Activated CD8-positive, alpha-beta memory T cell treated with anti-CD3 and anti-CD28 coated beads for 36 hours (primary cell): ENCODE measurements around the gene CTNNBL1. TPM values are rescaled to one million over a fixed set of nuclear protein-coding genes. Genes with fewer than 3 reads are reported as not detected.
"Not testable (repeated sequence)": the region's sequence is repeated elsewhere in the genome, so short reads cannot be mapped to it uniquely, and the experiment has no call there.

Source experiments
- CTCF ChIA-PET: fragments of 350-600 bp; sonication (Branson Sonifier 250); formaldehyde crosslinking; loops from one replicate; lab custom pipeline; 2021; ENCODE audit warnings: antibody characterized with exemption; lab: Charles Lee
- POLR2A ChIA-PET: fragments of 350-600 bp; sonication (Branson Sonifier 250); formaldehyde crosslinking; loops from one replicate; lab custom pipeline; 2021; ENCODE audit warnings: antibody characterized with exemption; lab: Charles Lee
- total RNA-seq, 2 experiments: library from RNA; stranded (reverse); gene quantifications; one replicate each; pipeline ENCODE4 v1.2.3, GENCODE V29; 2021

Gene CTNNBL1
- total RNA-seq, 2 experiments from 2014 or later: 97.6 to 97.8 TPM

GRCh38 chr20:37833221-37833896, 139.5 kb downstream of the CTNNBL1 start:
- ChIA-PET CTCF (no interaction called here), POLR2A (no interaction called here)

GRCh38 chr20:37836926-37837325, 143.1 kb downstream of the CTNNBL1 start:
- CTCF ChIA-PET: no interaction called here
- POLR2A ChIA-PET: no interaction called here

- POLR2A ChIA-PET: no interaction called here
- CTCF ChIA-PET: no interaction called here
Observed at GRCh38 chr20:37837924-37838323, 144.1 kb downstream of the CTNNBL1 start.

- POLR2A ChIA-PET: no interaction called here
- CTCF ChIA-PET: no interaction called here
Observed at GRCh38 chr20:37838769-37839431, 145.1 kb downstream of the CTNNBL1 start.

- ChIA-PET CTCF (no interaction called here), POLR2A (no interaction called here)
Observed at GRCh38 chr20:37839432-37839827, 145.6 kb downstream of the CTNNBL1 start.

- POLR2A ChIA-PET: no interaction called here
- CTCF ChIA-PET: no interaction called here
Observed at GRCh38 chr20:37839955-37840354, 146.1 kb downstream of the CTNNBL1 start.

GRCh38 chr20:37841389-37841788, 147.6 kb downstream of the CTNNBL1 start:
- ChIA-PET CTCF (interaction anchor here (1.0 kb wide), 1 partner anchor 571 kb away, joined by 5 read pairs; no protein-coding TSS in a partner anchor), POLR2A (interaction anchor here (0.6 kb wide), 1 partner anchor 39 kb away, joined by 4 read pairs; no protein-coding TSS in a partner anchor)

- CTCF ChIA-PET: interaction anchor here (1.0 kb wide), 1 partner anchor 571 kb away, joined by 5 read pairs; no protein-coding TSS in a partner anchor
- POLR2A ChIA-PET: no interaction called here
Observed at GRCh38 chr20:37841971-37842370, 148.1 kb downstream of the CTNNBL1 start.

GRCh38 chr20:37845241-37845681, 151.4 kb downstream of the CTNNBL1 start:
- CTCF ChIA-PET: no interaction called here
- POLR2A ChIA-PET: no interaction called here

- POLR2A ChIA-PET: no interaction called here
- CTCF ChIA-PET: no interaction called here
Observed at GRCh38 chr20:37845878-37846277, 152.0 kb downstream of the CTNNBL1 start.

GRCh38 chr20:37846573-37846972, 152.7 kb downstream of the CTNNBL1 start:
- ChIA-PET POLR2A (no interaction called here), CTCF (no interaction called here)

GRCh38 chr20:37848706-37849105, 154.9 kb downstream of the CTNNBL1 start:
- CTCF ChIA-PET: no interaction called here
- POLR2A ChIA-PET: no interaction called here

GRCh38 chr20:37849156-37849555, 155.3 kb downstream of the CTNNBL1 start:
- CTCF ChIA-PET: no interaction called here
- POLR2A ChIA-PET: no interaction called here

- ChIA-PET POLR2A (no interaction called here), CTCF (no interaction called here)
Observed at GRCh38 chr20:37849566-37849965, 155.7 kb downstream of the CTNNBL1 start.

GRCh38 chr20:37850036-37850592, 156.3 kb downstream of the CTNNBL1 start:
- ChIA-PET CTCF (no interaction called here), POLR2A (no interaction called here)

- CTCF ChIA-PET: no interaction called here
- POLR2A ChIA-PET: no interaction called here
Observed at GRCh38 chr20:37850724-37851355, 157.0 kb downstream of the CTNNBL1 start.

GRCh38 chr20:37852666-37853065, 158.8 kb downstream of the CTNNBL1 start:
- ChIA-PET POLR2A (no interaction called here), CTCF (no interaction called here)

- ChIA-PET CTCF (interaction anchor here (1.0 kb wide), 1 partner anchor 29 kb away, joined by 3 read pairs; no protein-coding TSS in a partner anchor), POLR2A (no interaction called here)
Observed at GRCh38 chr20:37853823-37854375, 160.1 kb downstream of the CTNNBL1 start.

- CTCF ChIA-PET, POLR2A ChIA-PET: not testable (repeated sequence)
Observed at GRCh38 chr20:37856034-37856433, 162.2 kb downstream of the CTNNBL1 start.
